ENCODE data around the gene RSPH1. TPM values are rescaled to one million over a fixed set of nuclear protein-coding genes. Genes with fewer than 3 reads are reported as not detected.

Gene RSPH1
- total RNA-seq = 10 to 100 TPM in 5 of 6 donors, under 1 TPM in 1; 0.46 to 68.4 (median 13.4) TPM

DNA sequence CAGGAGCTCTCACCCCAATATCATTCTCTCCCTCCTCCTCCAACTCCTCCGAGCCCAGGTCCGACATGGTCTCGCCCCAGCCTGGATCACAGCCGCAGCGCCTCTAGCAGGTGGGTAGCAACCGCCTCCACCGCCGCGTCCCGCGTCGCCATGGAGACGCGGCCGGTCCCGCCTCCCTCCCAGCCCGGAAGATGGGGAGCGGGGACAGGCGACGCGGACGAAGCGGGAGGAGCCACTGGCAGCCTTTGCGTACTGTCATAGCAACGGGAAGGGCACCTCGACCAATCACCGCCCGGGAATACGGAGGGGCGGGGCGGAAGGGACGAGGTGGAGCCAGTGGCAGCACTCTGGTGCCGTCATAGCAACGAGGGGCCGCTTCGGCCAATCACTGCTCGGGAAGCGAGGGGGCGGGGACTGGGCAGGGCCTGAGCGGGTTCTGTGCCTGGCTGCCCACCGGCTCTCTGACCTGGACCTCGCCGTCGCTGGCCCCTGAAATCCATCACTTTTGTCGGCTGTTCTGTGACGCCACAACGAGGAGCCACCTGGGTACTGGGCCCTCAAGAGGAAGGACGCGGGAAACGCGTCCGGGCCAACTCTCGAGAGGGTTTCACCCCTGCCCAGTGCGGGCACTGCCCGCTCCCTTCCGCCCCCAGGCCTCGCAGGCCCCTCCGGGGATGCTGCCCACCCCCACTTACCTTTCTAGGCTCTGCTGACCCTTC, at the start of gene RSPH1:
TSS of gene RSPH1 (minus strand) at position 105 of the 719 bp plus-strand sequence. CDS start at position 67, 38 bp downstream.
- ATAC-seq (ENCODE audit: low FRiP score in 2 of 2) (peak; percentile 99 to 100), DNase-seq (peak; percentile 98 to 100)
- peak within 1 kb of the TSS; percentile 81 to 87 (median 82) for H3K27ac ChIP-seq
- no peaks in the 10 kb centered on the region for H3K36me3 ChIP-seq
- peaks cover 6 to 15% (median 11%) of the 10 kb centered on the region in 4 donors for H3K4me1 ChIP-seq
- H3K4me3 ChIP-seq = peak within 1 kb of the TSS; percentile 61 to 82 (median 66)
- no peaks in the 10 kb centered on the region for H3K9me3 ChIP-seq
- TF ChIP-seq POLR2AphosphoS5 (IDR thresholded peaks at IDR 0.05) (peak; percentile 23 to 79), EP300 (IDR thresholded peaks at IDR 0.05) (no peak), POLR2A (IDR thresholded peaks at IDR 0.05) (peak in 3 of 4 donors; percentile 54 to 91 (median 75))
- TF ChIP-seq, protein P1, sequence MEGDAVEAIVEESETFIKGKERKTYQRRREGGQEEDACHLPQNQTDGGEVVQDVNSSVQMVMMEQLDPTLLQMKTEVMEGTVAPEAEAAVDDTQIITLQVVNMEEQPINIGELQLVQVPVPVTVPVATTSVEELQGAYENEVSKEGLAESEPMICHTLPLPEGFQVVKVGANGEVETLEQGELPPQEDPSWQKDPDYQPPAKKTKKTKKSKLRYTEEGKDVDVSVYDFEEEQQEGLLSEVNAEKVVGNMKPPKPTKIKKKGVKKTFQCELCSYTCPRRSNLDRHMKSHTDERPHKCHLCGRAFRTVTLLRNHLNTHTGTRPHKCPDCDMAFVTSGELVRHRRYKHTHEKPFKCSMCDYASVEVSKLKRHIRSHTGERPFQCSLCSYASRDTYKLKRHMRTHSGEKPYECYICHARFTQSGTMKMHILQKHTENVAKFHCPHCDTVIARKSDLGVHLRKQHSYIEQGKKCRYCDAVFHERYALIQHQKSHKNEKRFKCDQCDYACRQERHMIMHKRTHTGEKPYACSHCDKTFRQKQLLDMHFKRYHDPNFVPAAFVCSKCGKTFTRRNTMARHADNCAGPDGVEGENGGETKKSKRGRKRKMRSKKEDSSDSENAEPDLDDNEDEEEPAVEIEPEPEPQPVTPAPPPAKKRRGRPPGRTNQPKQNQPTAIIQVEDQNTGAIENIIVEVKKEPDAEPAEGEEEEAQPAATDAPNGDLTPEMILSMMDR (IDR thresholded peaks at IDR 0.05) = no peak
- WGBS, 2 donors = 0 to 1% methylated on average over 5 to 32 of the region's 58 CpGs
- no peaks in the 10 kb centered on the region for H3K27me3 ChIP-seq

DNA sequence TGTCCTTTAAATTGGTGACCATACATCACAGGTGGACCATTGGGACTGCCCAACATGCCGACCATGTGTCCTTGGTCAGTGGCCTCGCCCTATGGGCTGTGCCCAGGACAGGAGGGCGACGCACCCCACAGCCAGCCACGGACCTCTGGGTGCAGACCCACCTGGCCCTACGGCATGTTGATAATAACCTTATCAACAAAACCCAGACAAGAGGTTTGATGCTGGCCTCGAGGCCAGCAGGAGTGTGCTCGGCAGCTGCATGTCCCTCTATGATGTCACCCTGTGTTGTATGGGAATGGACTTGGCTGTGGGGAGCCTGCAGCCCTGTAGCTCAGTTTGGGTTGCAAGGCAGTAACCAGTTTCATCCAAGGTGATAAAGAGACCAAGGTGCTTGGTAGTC, 49.7 kb upstream of the RSPH1 start:
- 92% methylated on average over 8 of the region's 8 CpGs; no CpG with 5 or more reads in 1 of the 2 donors for WGBS, 2 donors
- no peak for DNase-seq
- H3K9me3 ChIP-seq = no peaks in the 10 kb centered on the region
- ATAC-seq (ENCODE audit: low FRiP score in 2 of 2) = no peak
- H3K4me3 ChIP-seq = no peak overlapping the region
- peaks cover 14 to 82% (median 60%) of the 10 kb centered on the region in 4 donors for H3K36me3 ChIP-seq
- H3K27me3 ChIP-seq = no peaks in the 10 kb centered on the region
- H3K27ac ChIP-seq = no peak overlapping the region
- TF ChIP-seq POLR2AphosphoS5 (IDR thresholded peaks at IDR 0.05) (no peak), POLR2A (IDR thresholded peaks at IDR 0.05) (no peak)
- H3K4me1 ChIP-seq = no peaks in the 10 kb centered on the region

- DNase-seq (no peak), ATAC-seq (ENCODE audit: low FRiP score in 2 of 2) (no peak)
- 85 to 100% methylated on average over 1 to 4 of the region's 4 CpGs for WGBS, 2 donors
Measured at GRCh38 chr21:42545317-42545716, 49.3 kb upstream of the RSPH1 start.

GRCh38 chr21:42544544-42544943, 48.5 kb upstream of the RSPH1 start:
- 93 to 96% methylated on average over 6 to 8 of the region's 8 CpGs for WGBS, 2 donors

More at GRCh38 chr21:42545317-42545716, 49.3 kb upstream of the RSPH1 start:
- Histone ChIP-seq H3K4me3 (no peak overlapping the region), H3K4me1 (no peaks in the 10 kb centered on the region), H3K27me3 (no peaks in the 10 kb centered on the region), H3K27ac (no peak overlapping the region), H3K36me3 (peaks cover 14 to 82% (median 60%) of the 10 kb centered on the region in 4 donors), H3K9me3 (no peaks in the 10 kb centered on the region)
- no peak for TF ChIP-seq EP300 (IDR thresholded peaks at IDR 0.05)
- TF ChIP-seq, protein P1 (IDR thresholded peaks at IDR 0.05) = no peak
- no peak for TF ChIP-seq POLR2A (IDR thresholded peaks at IDR 0.05)
- TF ChIP-seq POLR2AphosphoS5 (IDR thresholded peaks at IDR 0.05) = no peak

More at GRCh38 chr21:42544544-42544943, 48.5 kb upstream of the RSPH1 start:
- DNase-seq = no peak
- H3K4me1 ChIP-seq = no peaks in the 10 kb centered on the region
- no peaks in the 10 kb centered on the region for H3K9me3 ChIP-seq
- TF ChIP-seq POLR2AphosphoS5 (IDR thresholded peaks at IDR 0.05) (no peak), EP300 (IDR thresholded peaks at IDR 0.05) (no peak), POLR2A (IDR thresholded peaks at IDR 0.05) (no peak)
- TF ChIP-seq, protein P1 (IDR thresholded peaks at IDR 0.05) = no peak
- peaks cover 14 to 85% (median 62%) of the 10 kb centered on the region in 4 donors for H3K36me3 ChIP-seq
- no peak for ATAC-seq (ENCODE audit: low FRiP score in 2 of 2)
- no peak overlapping the region for H3K27ac ChIP-seq
- H3K4me3 ChIP-seq = no peak overlapping the region
- H3K27me3 ChIP-seq = no peaks in the 10 kb centered on the region

Measured in upper lobe of left lung (tissue), 6 donors.